Activated naive CD8-positive, alpha-beta T cell treated with anti-CD3 and anti-CD28 coated beads for 36 hours (primary cell): Measurements from ENCODE around the gene MGAT4A. TPM values are rescaled to one million over a fixed set of nuclear protein-coding genes. Genes with fewer than 3 reads are reported as not detected.
A peak's percentile ranks its signal among the peaks of the same experiment; 100 is the strongest.
"Not testable (repeated sequence)": the region's sequence is repeated elsewhere in the genome, so short reads cannot be mapped to it uniquely, and the experiment has no call there.

Source experiments
- DNase-seq: peaks from one replicate; pipeline ENCODE4 v3.0.0; 2021
- H3K27ac Mint-ChIP-seq: one replicate; pipeline ENCODE4 v1.8.0; 2022; ENCODE audit warnings: mild to moderate bottlenecking, moderate library complexity, mixed read lengths
- H3K27me3 Mint-ChIP-seq: one replicate; pipeline ENCODE4 v1.8.0; 2022; ENCODE audit warnings: mild to moderate bottlenecking, mixed read lengths
- H3K36me3 Mint-ChIP-seq: one replicate; pipeline ENCODE4 v1.8.0; 2021; ENCODE audit warnings: mild to moderate bottlenecking, mixed read lengths
- H3K4me1 Mint-ChIP-seq: one replicate; pipeline ENCODE4 v1.8.0; 2021; ENCODE audit warnings: mixed read lengths
- H3K4me3 Mint-ChIP-seq: one replicate; pipeline ENCODE4 v1.8.0; 2022; ENCODE audit warnings: mild to moderate bottlenecking, moderate library complexity, mixed read lengths
- H3K9me3 Mint-ChIP-seq: one replicate; pipeline ENCODE4 v1.8.0; 2022; ENCODE audit warnings: mixed read lengths
- total RNA-seq, 2 experiments: library from RNA; stranded (reverse); gene quantifications; one replicate each; pipeline ENCODE4 v1.2.3, GENCODE V29; 2021

Gene MGAT4A
- total RNA-seq, 2 experiments from 2014 or later: 45.1 to 49.3 TPM

DNA sequence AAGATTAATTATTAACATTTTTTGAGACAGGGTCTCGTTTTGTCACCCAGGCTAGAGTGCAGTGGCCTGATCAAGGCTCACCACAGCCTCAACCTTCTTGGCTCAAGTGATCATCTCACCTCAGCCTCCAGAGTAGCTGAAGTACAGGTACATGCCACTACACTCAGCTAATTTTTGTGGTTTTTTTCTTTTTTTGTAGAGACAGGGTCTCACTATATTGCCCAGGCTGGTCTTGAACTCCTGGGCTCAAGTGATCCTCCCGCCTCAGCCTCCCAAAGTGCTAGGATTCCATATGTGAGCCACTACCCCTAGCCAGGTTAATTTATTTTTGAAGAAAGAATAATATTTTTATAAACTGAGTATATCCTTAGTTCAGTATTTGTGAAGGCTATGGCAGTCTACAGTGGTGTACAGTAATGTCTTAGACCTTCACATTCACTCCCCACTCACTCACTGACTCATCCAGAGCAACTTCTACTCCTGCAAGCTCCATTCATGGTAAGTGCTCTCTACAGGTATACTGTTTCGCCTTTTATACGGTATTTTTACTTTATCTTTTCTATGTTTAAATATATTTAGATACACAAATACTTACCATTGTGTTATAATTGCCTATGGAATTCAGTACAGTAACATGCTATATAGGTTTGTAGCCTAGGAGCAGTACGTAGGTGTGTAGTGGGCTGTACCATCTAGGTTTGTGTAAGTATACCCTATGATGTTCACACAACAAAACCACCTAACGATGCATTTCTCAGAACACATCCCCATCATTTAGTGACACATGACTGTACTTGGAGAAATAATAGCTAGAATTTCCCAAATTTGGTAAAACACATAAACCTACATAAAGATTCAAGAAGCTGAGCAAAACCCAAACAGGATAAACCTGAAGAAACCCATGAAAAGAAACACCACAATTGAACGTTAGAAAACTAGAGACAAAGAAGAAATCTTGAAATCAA, 38.6 kb downstream of the MGAT4A start:
- peaks cover 7% of the 10 kb centered on the region for H3K9me3 Mint-ChIP-seq
- DNase-seq: no peak
- peak overlapping the region; percentile 92 for H3K27ac Mint-ChIP-seq
- H3K27me3 Mint-ChIP-seq: no peaks in the 10 kb centered on the region
- H3K36me3 Mint-ChIP-seq: peaks cover 43% of the 10 kb centered on the region
- H3K4me1 Mint-ChIP-seq: peaks cover 75% of the 10 kb centered on the region
- peak overlapping the region; percentile 45 for H3K4me3 Mint-ChIP-seq

DNA sequence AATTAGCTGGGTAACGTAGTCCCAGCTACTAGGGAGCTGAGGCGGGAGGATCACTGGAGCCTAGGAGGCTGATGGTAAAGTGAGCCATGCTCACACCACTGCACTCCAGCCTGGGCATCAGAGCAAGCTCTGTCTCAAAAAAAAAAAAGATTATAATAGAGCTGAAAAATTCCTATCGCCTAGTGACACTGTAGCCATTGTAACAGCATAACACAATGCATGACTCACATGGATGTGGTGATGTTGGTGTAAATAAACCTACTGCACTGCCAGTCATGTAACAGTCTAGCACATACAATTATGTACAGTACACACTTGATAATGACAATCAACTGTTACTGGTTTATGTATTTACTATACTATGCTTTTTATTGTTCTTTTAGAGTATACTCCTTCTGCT, 39.6 kb downstream of the MGAT4A start:
- no peak for DNase-seq
- H3K4me1 Mint-ChIP-seq: peaks cover 75% of the 10 kb centered on the region
- H3K27ac Mint-ChIP-seq: peak overlapping the region; percentile 78
- H3K9me3 Mint-ChIP-seq: peaks cover 7% of the 10 kb centered on the region
- H3K36me3 Mint-ChIP-seq: peaks cover 41% of the 10 kb centered on the region
- H3K4me3 Mint-ChIP-seq: no peak overlapping the region
- no peaks in the 10 kb centered on the region for H3K27me3 Mint-ChIP-seq

DNA sequence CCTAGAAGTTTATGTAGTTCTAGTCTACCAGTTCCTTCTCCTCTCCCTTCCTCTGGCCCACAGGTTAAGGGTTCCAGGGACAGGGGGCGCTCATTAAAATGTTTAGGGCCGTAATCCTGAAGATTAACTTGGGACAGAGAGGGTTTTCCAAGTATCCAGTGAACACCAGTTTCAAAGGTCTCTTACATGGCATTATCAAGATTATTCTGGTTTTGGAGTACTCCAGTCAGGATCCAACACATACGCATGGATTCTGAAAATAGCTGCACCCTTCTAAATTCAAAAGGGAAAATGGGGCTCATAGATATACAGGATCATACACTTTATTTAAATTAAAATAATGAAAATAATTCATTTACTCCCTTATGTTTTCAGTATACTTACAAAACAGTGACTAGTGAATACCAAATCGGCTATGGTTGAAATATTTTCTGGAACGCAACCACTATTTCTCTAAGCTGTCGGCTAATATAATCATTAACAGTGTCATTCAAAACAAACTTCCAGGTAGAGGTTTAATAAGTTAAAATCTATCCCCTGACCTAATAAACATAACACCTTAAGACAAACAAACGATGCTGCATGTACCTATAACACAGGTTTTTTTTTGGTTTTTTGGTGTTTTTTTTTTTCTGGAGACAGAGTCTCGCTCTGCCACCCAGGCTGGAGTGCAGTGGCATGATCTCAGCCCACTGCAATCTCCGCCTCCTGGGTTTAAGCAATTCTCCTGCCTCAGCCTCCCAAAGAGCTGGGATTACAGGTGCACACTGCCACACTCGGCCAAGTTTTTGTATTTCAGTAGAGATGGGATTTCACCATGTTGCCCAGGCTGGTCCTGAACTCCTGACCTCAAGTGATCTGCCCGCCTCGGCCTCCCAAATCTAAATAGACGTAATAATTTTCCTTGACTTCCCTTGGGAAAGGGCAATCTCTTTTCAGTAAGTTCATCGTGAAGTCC, 44.7 kb downstream of the MGAT4A start:
- Mint-ChIP-seq H3K9me3 (peaks cover 6% of the 10 kb centered on the region), H3K27ac (peak overlapping the region; percentile 29), H3K4me3 (no peak overlapping the region), H3K36me3 (peaks cover 34% of the 10 kb centered on the region), H3K4me1 (peaks cover 65% of the 10 kb centered on the region), H3K27me3 (no peaks in the 10 kb centered on the region)
- DNase-seq: no peak

GRCh38 chr2:98683728-98684127, 47.2 kb downstream of the MGAT4A start:
- no peak overlapping the region for H3K4me3 Mint-ChIP-seq
- no peaks in the 10 kb centered on the region for H3K27me3 Mint-ChIP-seq
- H3K27ac Mint-ChIP-seq: peak overlapping the region; percentile 77
- H3K36me3 Mint-ChIP-seq: peaks cover 28% of the 10 kb centered on the region
- DNase-seq: no peak
- peaks cover 9% of the 10 kb centered on the region for H3K9me3 Mint-ChIP-seq
- H3K4me1 Mint-ChIP-seq: peaks cover 55% of the 10 kb centered on the region

DNA sequence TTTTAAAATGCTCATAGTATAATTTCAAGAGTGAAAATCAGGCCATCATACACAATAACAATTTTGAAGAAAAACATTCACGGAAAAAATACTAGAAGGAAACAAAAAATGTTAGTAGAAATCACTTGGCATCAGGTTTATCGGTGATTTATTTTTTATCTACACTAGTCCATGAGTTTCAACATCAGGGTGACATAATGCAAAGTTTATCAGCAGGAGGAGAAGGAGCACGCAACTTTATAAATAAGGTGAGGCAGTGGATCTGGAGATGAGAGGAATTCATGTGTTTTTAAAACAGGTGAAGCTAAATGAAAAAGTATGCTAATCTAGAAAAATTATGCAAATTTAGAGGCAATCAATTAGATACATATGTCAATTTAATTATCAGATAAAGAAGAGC, 54.2 kb downstream of the MGAT4A start:
- no peak for DNase-seq
- H3K9me3 Mint-ChIP-seq: peaks cover 7% of the 10 kb centered on the region
- no peak overlapping the region for H3K27ac Mint-ChIP-seq
- no peaks in the 10 kb centered on the region for H3K27me3 Mint-ChIP-seq
- H3K4me1 Mint-ChIP-seq: peaks cover 35% of the 10 kb centered on the region
- H3K36me3 Mint-ChIP-seq: peaks cover 48% of the 10 kb centered on the region
- no peak overlapping the region for H3K4me3 Mint-ChIP-seq

- H3K4me3 Mint-ChIP-seq: no peak overlapping the region
- H3K27ac Mint-ChIP-seq: peak overlapping the region; percentile 77
- peaks cover 54% of the 10 kb centered on the region for H3K36me3 Mint-ChIP-seq
- no peak for DNase-seq
- peaks cover 43% of the 10 kb centered on the region for H3K4me1 Mint-ChIP-seq
- H3K27me3 Mint-ChIP-seq: no peaks in the 10 kb centered on the region
- peaks cover 18% of the 10 kb centered on the region for H3K9me3 Mint-ChIP-seq
Observed at GRCh38 chr2:98674233-98674964, 56.5 kb downstream of the MGAT4A start.

DNA sequence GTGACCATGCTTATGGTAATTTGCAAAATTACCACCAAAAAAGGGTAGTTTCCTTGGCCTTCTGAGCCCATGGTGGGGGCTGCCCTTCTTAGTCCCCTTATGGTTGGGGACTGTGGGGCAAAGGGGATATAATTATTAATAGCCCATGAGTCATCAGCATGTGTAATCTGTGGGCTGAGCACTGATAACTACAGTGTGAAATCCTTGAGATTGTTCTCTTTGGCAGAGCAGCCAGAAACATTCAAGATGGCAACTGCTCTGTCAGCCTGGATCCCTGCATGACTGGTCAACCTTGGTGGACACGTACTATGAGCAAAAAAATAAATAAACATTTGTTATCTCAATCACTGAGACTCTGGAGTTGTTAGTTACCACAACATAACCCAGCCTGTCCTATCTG, 61.3 kb downstream of the MGAT4A start:
- DNase-seq: no peak
- peaks cover 38% of the 10 kb centered on the region for H3K9me3 Mint-ChIP-seq
- peaks cover 86% of the 10 kb centered on the region for H3K36me3 Mint-ChIP-seq
- no peak overlapping the region for H3K27ac Mint-ChIP-seq
- peaks cover 56% of the 10 kb centered on the region for H3K4me1 Mint-ChIP-seq
- no peaks in the 10 kb centered on the region for H3K27me3 Mint-ChIP-seq
- no peak overlapping the region for H3K4me3 Mint-ChIP-seq

DNA sequence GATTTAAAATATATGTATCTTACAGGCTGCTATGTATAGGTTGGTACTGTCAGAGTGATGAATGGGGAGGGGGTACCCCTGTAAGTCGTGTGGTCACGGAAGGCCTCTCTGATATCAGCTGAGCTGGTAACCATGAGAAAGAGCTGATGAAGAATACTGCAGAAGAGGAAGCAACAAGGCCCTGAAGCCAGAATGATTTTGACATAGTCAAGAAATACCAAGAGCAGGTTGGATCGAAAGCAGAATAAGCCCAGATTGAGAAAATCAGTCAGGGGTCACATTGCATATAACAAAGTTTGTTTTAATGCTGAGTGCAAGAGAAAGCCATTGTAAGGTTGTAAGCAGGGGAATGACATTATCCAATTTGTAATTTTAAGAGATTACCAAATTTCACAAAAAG, 65.3 kb downstream of the MGAT4A start:
- peak overlapping the region; percentile 93 for H3K27ac Mint-ChIP-seq
- H3K4me1 Mint-ChIP-seq: peaks cover 56% of the 10 kb centered on the region
- no peak for DNase-seq
- no peak overlapping the region for H3K4me3 Mint-ChIP-seq
- peaks cover 26% of the 10 kb centered on the region for H3K9me3 Mint-ChIP-seq
- no peaks in the 10 kb centered on the region for H3K27me3 Mint-ChIP-seq
- H3K36me3 Mint-ChIP-seq: peaks cover 60% of the 10 kb centered on the region

DNA sequence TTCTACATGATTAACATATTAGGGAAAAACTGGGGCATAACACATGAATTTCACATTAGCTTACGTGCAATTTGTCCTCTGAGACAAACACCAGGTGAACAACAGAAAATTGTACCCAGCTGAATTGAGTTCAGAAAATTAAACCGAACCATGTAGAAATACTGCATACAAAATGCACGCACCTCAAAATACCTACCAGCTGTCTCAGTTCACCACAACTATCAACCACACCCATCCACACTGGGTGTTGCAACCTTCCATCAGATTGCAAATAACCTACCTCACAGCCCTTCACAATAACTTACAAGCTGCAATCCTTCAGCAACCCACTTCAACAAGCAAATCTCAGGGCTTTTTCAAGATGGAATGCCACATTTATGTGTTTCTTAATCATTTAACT, 66.6 kb downstream of the MGAT4A start:
- H3K27ac Mint-ChIP-seq: peak overlapping the region; percentile 93
- peaks cover 64% of the 10 kb centered on the region for H3K36me3 Mint-ChIP-seq
- H3K4me3 Mint-ChIP-seq: peak overlapping the region; percentile 22
- H3K9me3 Mint-ChIP-seq: peaks cover 30% of the 10 kb centered on the region
- no peaks in the 10 kb centered on the region for H3K27me3 Mint-ChIP-seq
- H3K4me1 Mint-ChIP-seq: peaks cover 57% of the 10 kb centered on the region
- DNase-seq: peak; percentile 53

- Mint-ChIP-seq H3K27me3 (no peaks in the 10 kb centered on the region), H3K4me3 (peak overlapping the region; percentile 80), H3K27ac (peak overlapping the region; percentile 93), H3K4me1 (peaks cover 62% of the 10 kb centered on the region), H3K36me3 (peaks cover 60% of the 10 kb centered on the region), H3K9me3 (peaks cover 29% of the 10 kb centered on the region)
- no peak for DNase-seq
Observed at GRCh38 chr2:98663511-98664090, 67.3 kb downstream of the MGAT4A start.

GRCh38 chr2:98659491-98659840, 71.5 kb downstream of the MGAT4A start:
- Mint-ChIP-seq H3K9me3 (peaks cover 11% of the 10 kb centered on the region), H3K4me3 (peak overlapping the region; percentile 77), H3K27ac (peak overlapping the region; percentile 96), H3K36me3 (peaks cover 24% of the 10 kb centered on the region), H3K4me1 (peaks cover 65% of the 10 kb centered on the region)
- H3K27me3 Mint-ChIP-seq: not testable (repeated sequence)
- peak; percentile 32 for DNase-seq

- no peaks in the 10 kb centered on the region for H3K27me3 Mint-ChIP-seq
- peaks cover 25% of the 10 kb centered on the region for H3K36me3 Mint-ChIP-seq
- DNase-seq: no peak
Observed at GRCh38 chr2:98658816-98659490, 72.0 kb downstream of the MGAT4A start.

DNA sequence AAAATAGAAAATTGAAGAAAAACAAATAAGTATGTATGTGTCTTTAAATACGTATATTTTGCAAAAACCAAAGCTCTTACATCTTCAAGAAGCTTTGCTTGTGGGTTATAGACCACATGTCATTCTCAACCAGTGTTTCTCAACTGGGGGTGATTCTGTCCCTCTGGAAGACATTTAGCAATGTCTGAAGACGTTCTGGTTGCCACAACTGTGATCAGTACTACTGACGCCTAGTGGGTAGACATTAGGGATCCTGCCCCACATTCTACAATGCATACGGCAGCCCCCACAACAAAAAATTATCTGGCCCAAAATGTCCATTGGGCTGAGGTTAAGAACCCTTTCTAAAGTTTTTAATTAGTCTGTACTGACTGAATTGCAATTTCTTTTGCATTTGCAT, 74.1 kb downstream of the MGAT4A start:
- H3K9me3 Mint-ChIP-seq: peaks cover 11% of the 10 kb centered on the region
- peak overlapping the region; percentile 52 for H3K4me3 Mint-ChIP-seq
- H3K4me1 Mint-ChIP-seq: peaks cover 76% of the 10 kb centered on the region
- no peaks in the 10 kb centered on the region for H3K27me3 Mint-ChIP-seq
- no peak for DNase-seq
- peaks cover 44% of the 10 kb centered on the region for H3K36me3 Mint-ChIP-seq
- H3K27ac Mint-ChIP-seq: peak overlapping the region; percentile 87

More at GRCh38 chr2:98658816-98659490, 72.0 kb downstream of the MGAT4A start:
- H3K4me1 Mint-ChIP-seq: peaks cover 67% of the 10 kb centered on the region
- H3K4me3 Mint-ChIP-seq: peak overlapping the region; percentile 77
- peak overlapping the region; percentile 96 for H3K27ac Mint-ChIP-seq
- H3K9me3 Mint-ChIP-seq: peaks cover 11% of the 10 kb centered on the region
